GM19328 (cell line): ENCODE results near the gene GCG.

ENCODE experiments used
- ATAC-seq: cut with Tn5 transposase; IDR thresholded peaks from one replicate; pipeline ENCODE4 v1.9.1; 2021; ENCODE audit warnings: mild to moderate bottlenecking, moderate library complexity; ENCODE audit not compliant: unreplicated experiment

The GCG gene

DNA sequence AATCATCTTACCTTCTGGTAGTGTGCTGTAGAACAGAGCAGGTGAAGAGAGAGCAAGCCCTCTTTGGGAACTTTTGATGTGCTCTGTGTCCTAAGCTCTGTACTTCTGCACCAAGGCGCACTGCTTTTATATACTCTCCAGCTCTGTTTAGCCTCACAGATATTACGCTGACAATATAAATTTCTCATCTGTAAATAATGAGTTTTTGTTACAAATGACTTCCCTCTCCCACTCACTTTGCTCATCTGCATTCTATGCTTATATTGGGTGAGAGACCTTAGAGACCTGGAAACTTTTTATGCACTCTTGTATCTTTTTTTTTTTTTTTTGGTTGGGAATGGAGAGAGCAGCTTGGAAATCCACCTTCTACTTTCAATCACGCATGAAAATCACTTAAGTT, at the start of gene GCG:
Gene GCG (minus strand): TSS at position 101 of the 400 bp plus-strand sequence. CDS start 3,069 bp downstream, outside the sequence.
- ATAC-seq, result no peak

GRCh38 chr2:162200636-162201035, 48.6 kb upstream of the GCG start:
- ATAC-seq, result no peak

GRCh38 chr2:162199913-162200312, 47.9 kb upstream of the GCG start:
- ATAC-seq, result no peak

DNA sequence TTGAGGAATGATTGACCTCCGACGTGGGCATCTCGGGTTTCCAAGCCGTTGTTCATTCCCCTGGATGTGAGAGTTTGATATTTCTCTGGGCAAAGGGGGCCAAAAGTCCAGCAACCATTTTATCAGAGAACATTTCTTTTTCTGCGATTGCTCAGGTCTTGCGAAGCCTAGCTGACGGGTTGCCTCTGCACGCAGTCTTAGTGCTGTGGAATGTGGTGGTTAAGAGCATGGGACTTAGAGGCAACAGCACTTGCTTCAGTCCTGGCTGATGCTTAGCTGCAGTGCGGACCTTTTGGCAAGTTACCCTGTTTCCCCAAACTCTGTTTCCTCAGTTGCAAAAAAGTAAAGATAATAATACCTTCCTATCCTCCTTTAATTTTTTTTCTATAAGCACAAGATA, 46.2 kb upstream of the GCG start:
- no peak for ATAC-seq

DNA sequence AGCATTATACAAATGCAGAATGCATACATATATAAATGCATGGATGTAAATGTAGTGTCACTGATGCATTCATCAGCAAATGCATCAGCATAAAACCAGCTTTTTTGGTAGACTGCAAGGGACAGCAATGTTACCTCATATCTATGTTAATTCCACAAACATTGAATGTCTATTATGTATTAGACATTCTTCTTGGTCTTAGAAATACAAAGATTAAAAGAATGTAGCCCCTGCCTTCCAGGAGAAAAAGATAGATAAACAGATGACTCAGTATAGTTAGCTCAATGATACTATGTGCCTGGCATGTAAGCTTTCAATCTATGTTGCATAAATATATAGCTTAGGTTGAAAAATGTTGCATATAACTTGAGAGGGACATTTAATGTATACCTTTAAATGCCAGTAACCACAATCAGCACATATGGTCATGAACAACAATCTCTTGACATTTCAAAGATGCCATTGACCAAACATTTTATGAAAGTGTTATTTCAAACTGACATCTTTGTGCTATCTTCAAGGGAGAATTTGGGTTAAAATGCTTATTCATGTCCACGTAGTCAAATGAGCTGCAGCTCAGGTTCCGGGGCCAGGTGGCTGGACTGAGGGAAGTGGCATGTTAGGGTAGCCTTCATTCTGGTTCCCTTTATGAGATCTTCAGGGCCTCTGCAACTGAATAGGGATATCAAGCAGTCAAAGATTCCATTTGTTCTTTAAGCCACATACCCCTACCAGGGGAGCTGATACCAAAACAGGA, 45.2 kb upstream of the GCG start:
- no peak for ATAC-seq

- ATAC-seq, result no peak
Observed at GRCh38 chr2:162196638-162197037, 44.6 kb upstream of the GCG start.

- no peak for ATAC-seq
Observed at GRCh38 chr2:162188451-162188850, 36.4 kb upstream of the GCG start.

- ATAC-seq, result no peak
Observed at GRCh38 chr2:162185541-162186232, 33.6 kb upstream of the GCG start.

DNA sequence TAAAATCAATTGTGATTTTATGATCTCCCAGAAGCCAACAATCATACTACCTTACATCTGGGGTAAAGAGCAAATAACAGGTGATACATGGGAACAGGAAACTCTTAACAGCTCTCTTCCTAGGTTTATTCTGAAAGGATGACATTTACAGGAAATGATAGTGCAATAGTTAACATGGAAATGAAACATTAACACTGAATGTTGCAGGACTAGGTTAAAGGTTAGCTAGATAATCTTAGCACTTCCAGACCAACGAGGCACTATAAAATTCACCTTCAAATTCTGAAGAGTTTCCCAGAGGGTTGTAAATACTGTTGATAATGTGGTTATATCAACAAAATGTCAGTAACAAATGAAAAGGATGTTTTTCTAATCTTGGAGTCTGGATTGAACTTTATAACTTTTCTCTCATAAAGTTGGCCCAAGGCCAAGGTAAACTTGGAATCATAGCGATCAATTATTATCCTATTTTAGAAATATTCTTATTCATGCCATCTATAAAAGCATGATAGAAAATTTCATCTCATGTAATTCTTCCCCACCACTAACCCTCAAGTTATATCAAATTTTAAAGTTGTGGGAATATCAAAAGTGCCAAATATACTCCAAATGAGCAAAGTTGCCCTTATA, 32.9 kb upstream of the GCG start:
- no peak for ATAC-seq

DNA sequence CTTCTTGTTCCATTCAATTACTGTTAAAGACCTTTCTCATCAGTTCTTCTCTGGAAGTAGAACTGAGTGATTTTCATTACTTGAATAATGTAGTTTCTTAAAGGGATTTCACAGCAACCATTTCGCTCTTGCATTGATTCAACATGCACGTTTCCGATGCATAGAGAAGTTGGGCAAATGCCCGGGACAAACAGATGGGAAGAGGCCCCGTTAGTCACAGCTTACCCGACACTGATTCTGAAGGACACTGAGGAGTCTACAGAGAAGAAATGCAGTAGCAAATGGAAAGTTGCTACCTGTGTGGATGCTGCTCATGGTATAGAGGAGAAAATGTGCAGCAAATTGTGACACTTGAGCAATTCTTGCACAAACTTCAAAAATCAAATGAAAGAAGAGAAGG, 32.3 kb upstream of the GCG start:
- ATAC-seq, result no peak

GRCh38 chr2:162182395-162182794, 30.3 kb upstream of the GCG start:
- ATAC-seq, result no peak

DNA sequence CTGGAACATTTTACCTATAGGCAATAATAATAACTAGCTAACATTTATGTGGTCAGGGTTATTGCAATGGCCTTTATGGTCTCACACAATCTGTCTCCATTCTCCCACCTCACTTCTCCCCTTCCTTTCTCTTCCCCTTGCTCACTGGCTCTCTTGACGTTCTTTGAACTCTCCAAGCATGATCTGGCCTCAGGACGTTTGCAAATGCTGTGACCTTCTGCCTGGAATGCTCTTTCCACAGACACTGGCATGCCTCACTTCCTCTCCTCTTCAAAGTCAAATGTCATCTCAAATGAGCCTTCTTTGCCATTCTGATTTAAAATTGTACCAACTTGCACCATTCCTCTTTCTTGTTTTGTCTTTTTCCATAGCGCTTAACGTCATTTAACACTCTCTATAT, 25.3 kb upstream of the GCG start:
- ATAC-seq, result no peak

GRCh38 chr2:162175714-162176113, 23.7 kb upstream of the GCG start:
- no peak for ATAC-seq

DNA sequence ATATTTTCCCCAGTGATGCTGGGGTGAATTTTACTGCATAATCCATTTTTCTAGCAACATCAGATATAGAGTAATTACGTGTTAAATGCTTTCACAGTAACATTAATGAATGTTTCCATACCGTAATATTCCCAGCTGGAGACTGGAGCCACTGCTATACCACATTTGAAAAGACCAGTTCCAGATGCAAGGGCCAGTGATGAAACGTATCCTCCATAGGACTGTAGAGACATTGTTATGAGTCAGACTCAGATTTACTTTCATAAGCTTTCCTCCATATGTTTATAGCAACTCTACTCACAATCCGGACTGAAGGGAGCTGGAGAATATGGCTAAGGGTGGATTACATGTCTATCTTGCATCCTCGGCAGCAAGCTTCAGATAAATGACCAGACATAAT, 22.7 kb upstream of the GCG start:
- no peak for ATAC-seq

DNA sequence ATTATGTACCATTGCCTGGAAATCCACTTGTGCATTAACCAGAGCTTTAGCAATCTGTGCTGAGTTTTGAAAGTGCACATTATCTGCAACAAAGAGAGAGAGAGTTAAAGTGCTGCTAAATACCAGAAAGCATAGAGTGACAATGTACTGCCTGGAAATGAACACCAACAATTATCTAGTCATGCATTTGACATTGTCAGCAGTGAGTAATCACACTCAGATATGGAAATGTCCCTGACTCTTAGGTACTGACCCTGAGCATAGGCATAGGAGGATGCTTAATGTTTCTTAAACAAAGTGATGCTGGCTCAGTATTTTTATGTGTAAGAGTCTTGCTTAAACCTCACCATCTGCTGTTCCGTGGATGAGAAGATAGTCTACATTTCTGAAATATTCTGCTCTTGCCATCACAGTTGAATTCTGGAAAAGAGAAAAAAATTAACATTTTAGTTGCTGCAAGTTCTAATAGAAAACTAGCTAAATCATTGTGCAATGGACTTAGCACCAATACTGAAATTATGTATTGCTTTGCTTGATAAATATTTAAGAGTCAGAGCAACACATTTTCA, 20.8 kb upstream of the GCG start:
- ATAC-seq, result no peak

DNA sequence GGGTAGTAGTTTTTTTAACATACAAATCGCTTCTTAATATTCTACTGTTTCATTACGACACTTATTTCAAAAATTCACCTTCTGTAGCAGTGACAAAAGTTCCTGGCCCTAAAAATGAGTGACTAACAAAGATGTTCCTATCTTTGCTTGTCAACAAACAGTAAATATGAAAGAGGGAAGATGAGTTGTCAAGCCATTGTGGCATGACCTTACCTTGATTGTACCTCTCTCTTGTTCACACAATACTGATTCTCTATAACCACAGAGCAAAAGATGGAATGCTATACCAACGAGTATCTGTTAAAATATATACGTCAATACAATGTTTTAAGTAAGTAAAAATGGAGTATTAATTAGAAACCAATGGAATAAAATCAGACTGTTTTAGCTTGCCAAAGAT, 14.7 kb upstream of the GCG start:
- ATAC-seq, result no peak

GRCh38 chr2:162166174-162166573, 14.1 kb upstream of the GCG start:
- ATAC-seq, result no peak

- no peak for ATAC-seq
Observed at GRCh38 chr2:162164802-162165201, 12.8 kb upstream of the GCG start.

- no peak for ATAC-seq
Observed at GRCh38 chr2:162159446-162159845, 7.4 kb upstream of the GCG start.

DNA sequence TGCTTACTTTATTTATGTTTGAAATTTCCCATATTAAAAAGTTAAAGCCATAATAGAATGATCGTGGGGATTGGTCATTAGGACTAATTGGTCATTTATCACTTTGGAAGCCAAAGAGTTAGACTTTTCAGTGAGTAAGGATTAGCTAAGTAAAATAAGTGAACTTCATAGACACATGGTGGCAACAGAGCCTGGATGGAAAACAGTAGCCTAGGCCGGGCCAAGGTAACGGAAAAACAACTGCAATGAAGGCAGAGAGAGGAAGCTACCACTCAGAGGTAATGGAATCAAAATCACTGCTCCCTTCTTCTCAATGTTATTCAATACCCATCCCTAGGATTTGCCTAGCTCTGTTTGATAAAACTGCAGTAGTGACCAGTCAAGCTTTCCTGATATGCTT, 4.1 kb upstream of the GCG start:
- no peak for ATAC-seq

GRCh38 chr2:162155093-162155492, 3.0 kb upstream of the GCG start:
- no peak for ATAC-seq
